HG03442 (cell line): Measurements from ENCODE around the gene PDE4A.
"Not testable (repeated sequence)": the region's sequence is repeated elsewhere in the genome, so short reads cannot be mapped to it uniquely, and the experiment has no call there.

Experiments used
- ATAC-seq: cut with Tn5 transposase; IDR thresholded peaks from one replicate; pipeline ENCODE4 v1.9.1; 2021; ENCODE audit warnings: mild to moderate bottlenecking, moderate library complexity; ENCODE audit not compliant: unreplicated experiment

The PDE4A gene

DNA sequence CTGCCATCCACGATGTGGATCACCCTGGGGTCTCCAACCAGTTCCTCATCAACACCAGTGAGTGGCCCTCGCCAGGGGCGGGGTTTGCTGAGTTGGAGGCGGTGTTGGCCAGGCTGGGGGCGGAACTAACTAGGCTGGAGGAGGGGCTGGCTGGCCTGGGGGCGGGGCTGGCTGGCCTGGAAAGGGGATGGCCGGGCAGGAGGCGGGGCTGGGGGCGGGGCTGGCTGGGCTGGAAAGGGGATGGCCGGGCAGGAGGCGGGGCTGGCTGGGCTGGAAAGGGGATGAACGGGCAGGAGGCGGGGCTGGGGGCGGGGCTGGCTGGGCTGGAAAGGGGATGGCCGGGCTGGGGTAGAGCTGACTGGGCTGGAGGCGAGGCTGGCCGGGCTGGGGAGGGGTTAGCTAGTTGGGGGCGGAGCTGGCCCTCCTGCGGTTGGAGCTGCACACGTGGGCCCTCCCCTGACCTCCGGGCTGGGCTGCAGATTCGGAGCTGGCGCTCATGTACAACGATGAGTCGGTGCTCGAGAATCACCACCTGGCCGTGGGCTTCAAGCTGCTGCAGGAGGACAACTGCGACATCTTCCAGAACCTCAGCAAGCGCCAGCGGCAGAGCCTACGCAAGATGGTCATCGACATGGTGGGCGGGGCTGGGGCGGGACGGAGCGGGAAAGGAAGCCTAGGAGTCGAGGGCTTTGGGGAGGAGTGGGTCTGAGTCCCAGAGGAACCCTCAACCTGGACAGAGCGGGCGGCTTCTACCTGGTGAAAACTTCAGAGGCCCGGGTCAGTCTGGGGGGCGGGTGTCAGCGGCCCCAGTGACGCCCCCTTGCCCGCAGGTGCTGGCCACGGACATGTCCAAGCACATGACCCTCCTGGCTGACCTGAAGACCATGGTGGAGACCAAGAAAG, 41.0 kb downstream of the PDE4A start:
- peak; percentile 59 for ATAC-seq

DNA sequence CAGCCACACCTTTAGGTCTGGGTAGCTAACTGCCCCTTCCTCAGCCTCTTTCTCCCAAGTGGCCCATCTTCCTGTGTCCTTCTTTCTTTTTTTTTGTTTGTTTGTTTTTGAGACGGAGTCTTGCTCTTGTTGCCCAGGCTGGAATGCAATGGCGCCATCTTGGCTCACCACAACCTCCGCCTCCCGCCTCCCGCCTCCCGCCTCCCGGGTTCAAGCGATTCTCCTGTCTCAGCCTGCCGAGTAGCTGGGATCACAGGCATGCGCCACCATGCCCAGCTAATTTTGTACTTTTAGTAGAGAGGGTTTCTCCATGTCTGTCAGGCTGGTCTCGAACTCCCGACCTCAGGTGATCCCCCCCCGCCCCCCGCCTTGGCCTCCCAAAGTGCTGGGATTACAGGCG, 41.7 kb downstream of the PDE4A start:
- not testable (repeated sequence) for ATAC-seq

DNA sequence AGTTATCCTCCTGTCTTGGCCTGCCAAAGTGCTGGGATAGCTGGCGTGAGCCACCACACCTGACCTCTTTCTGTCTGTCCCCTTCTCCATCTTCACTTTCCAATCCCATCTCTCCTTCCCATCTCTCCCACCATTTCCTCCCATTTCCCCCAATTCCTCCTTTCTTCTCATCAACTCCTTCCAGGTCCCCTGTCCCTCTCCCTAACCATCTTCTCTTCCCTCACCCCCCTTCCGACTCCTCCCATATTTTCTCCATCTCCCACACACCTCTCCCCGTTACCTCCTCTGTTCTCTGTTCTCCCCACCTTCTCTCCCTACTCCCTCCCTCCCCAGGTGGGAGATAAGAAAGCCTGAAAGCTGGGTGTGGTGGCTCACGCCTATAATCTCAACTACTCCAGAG, 42.2 kb downstream of the PDE4A start:
- no peak for ATAC-seq

DNA sequence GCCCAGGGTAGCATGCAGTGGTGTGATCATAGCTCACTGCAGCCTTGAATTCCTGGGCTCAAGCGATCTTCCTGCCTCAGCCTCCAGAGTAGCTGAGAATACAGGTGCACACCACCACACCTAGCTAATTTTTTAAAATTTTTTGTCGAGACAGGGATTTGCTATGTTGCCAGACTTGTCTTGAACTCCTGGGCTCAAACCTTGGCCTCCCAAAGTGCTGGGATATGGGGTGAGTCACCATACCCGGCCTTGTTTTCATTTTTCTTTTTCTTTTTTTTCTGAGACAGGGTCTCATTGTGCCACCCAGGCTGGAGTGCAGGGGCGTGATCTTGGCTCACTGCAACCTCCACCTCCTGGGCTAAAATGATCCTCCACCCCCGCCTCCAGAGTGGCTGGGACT, 44.1 kb downstream of the PDE4A start:
- no peak for ATAC-seq

GRCh38 chr19:10467104-10467706, 46.9 kb downstream of the PDE4A start:
- no peak for ATAC-seq

DNA sequence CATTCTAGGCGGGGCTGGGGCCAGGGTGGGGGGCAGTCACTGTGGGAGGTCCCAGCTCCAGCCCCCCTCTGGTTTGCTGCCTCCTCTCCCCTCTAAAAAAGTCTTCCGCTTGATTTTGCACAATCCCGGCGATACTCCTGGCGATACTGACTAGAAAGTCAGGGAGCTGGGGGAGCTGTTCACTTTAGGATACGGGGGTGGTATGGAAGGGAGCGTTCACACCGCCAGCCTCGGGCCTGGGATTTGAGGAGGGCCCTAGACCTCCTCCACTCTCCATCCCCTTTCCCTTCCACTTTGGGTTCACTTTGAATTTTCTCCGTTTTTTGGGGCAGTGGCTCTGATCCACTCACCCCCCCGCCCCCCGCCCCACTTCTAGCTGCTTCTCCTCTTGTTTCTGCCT, 47.8 kb downstream of the PDE4A start:
- no peak for ATAC-seq

- no peak for ATAC-seq
Observed at GRCh38 chr19:10471909-10472308, 51.6 kb downstream of the PDE4A start.

GRCh38 chr19:10473192-10473591, 52.9 kb downstream of the PDE4A start:
- no peak for ATAC-seq

DNA sequence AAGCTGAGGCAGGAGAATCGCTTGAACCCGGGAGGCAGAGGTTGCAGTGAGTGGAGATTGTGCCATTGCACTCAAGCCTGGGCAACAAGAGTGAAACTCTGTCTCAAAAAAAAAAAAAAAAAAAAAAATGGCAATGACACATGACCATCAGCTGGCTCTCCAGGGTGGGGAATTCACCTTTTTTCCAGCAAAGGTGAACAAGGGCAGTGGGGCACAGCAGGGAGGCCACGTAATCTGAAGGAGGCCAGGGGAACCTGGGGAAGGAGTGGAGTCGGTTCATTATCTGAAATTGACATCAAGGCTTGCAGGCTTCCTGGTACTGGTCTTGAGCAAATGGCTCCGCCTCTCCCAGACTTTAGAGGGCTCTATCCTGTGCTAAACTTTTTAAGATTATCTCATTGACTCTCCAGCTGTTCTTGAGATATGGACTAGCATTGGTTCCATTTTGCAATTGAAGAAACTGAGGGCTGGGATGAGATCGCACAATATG, 54.7 kb downstream of the PDE4A start:
- ATAC-seq: no peak

- no peak for ATAC-seq
Observed at GRCh38 chr19:10478476-10478875, 58.1 kb downstream of the PDE4A start.

DNA sequence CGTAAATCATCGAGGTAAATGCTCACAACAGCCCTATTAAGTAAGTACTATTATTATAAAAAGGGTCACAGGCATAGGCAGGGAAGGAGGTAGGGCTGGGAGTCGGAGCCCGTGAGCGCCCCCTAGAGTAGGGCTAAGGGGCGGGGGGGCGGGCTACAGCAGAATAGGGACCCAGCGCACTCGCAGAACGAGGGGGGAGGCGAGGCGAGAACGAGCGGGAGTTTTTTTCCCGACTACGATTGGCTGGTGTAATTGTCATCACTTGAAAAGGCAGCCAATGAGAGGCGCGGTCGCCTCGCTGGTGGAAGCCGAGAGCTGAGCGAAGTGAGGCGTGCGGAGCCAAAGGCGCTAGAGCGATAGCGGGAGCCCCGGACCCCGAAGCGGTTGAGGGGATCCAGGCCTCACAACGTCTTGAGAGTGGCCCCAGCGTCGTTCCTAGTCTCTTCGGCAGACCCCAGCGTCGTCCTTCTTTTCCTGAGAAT, 58.6 kb downstream of the PDE4A start:
- no peak for ATAC-seq

DNA sequence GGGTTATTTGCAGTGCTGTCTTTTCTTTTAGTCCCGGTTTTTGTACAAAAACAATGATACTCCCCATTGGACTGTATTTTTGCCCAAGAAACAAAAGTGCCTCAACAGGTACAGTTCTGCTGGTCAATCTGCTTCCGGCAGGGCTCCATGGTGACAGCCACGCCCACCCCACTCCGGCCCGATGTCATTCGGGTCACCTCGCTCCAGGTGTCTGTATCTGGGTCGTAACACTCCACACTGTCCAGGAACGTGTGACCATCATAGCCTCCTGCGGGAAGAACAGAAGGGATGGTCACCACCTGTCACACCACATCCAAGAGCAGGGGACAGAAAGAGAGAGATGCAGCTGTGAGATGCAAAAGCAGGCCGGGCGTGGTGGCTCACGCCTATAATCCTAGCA, 66.2 kb downstream of the PDE4A start:
- ATAC-seq: no peak

- ATAC-seq: no peak
Observed at GRCh38 chr19:10491472-10492047, 71.2 kb downstream of the PDE4A start.

DNA sequence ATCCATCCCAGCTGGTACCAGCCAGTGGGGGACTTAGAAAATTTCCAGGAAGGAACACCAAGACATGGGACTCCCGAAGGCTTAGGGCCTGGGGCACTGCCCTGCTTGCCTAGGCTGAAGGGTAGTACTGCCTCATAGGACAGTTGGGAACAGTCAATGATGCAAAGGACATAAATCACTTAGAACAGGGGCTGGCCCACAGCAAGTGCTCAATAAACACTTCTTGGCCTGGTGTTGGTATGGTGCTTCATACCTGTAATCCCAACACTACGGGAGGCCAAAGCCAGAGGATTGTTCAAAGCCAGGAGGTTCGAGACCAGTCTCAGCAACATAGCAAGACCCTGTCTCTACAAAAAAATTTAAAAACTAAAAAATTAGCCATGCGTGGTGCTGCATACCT, 77.0 kb downstream of the PDE4A start:
- ATAC-seq: no peak

DNA sequence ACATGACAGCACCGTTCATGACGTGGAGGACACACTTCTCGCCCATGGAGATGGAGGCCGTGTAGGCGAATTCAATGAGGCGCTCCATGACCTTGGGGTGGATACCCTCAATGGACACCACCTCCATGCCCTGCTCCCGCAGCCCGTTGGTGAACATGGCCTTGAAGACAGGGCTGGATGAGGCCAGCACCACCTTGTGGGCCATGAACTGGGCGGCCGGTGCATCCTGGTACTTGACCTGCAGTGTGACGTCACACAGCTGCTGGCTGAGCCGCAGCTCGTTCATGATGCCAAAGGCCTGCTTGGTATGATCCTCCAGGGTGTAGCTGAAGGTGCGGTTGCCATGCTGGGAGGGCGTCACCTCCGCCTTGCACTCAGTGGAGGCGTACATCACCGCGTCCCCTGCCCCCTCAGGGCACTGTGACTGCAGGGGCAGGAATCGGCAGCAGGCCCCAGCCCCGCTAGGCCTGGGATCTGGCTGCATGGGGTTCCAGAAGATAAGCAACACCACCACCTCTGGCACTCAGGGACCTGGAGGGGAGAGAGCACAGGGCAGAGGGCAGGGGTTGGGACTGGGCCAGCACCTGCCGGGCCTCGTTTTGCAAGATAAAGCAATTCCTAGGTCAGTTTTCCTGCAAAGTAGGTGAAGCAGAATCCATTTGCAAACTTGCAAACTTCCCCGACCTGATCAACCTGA, 79.4 kb downstream of the PDE4A start:
- ATAC-seq: no peak

- ATAC-seq: no peak
Observed at GRCh38 chr19:10500247-10500592, 79.9 kb downstream of the PDE4A start.

DNA sequence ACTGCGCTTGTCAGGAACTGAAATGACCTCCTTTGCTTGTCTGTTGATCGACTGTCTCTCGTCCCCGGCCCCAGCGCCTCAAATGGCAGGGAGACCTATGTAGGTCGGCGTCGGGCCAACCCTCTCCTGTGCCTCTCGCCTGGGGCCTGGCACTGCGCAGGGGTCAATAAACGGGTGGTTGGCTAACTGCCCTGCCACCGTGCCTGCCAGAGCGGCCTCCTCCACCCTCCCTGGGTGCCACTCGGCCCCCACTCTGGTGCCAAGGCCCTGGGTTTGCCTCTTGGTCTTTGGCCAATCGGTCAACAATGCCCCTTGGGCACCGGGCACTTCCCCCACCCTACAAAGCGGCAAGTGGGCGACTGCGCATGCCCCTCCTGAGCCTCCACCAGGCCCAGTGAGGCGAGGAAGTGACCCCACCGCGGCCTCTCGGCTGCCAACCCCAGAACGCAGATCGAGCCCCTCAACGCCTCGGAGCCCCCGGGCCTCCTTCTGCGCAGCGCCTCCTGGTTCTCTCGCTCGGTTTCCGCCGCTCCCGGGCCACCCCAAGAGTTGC, 81.7 kb downstream of the PDE4A start:
- peak; percentile 18 for ATAC-seq

GRCh38 chr19:10502524-10503001, 82.2 kb downstream of the PDE4A start:
- ATAC-seq: peak; percentile 84

GRCh38 chr19:10503002-10503789, 82.9 kb downstream of the PDE4A start, which contains the start of gene KEAP1:
KEAP1 (minus strand) TSS chr19:10503356; CDS start chr19:10500033, 3,323 bp downstream.
- ATAC-seq: peak; percentile 18
